ENCODE measurements around the gene ARMC8.

Gene ARMC8

DNA sequence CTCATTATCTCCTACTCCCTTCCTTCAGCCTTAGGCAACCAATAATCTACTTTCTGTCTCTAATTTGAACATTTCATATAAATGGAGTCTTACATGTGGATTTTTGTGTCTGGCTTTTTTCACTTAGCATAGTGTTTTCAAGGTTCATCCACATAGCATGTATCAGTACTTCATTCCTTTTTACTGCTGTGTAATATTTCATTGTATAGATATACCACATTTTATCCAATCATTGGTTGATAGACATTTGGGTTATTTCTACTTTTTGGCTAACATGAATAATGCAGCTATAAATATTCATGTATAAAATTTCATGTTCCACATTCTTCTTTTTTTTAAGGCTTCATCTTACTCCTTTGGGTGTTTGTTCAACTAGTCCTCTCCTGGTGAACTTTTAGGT lies 32.6 kb upstream of the ARMC8 start:
- Histone ChIP-seq H3K9me3 (ENCODE audit: control extremely low read depth in 1 of 5, control insufficient read depth in 4 of 5, insufficient read depth in 2 of 5, low read depth in 1 of 5, low read length in 4 of 5) (peaks cover 0 to 3% (median 1%) of the 10 kb centered on the region in 5 experiments), H3K27me3 (replicated peaks in 2 of 5; ENCODE audit: control insufficient read depth in 4 of 5, insufficient read depth in 5 of 5, low read length in 4 of 5) (no peaks in the 10 kb centered on the region), H3K27ac (ENCODE audit: insufficient read depth in 1 of 2, low read depth in 1 of 2, low read length in 2 of 2, poor library complexity in 1 of 2, severe bottlenecking in 2 of 2) (no peak overlapping the region), H3K4me3 (ENCODE audit: control insufficient read depth in 1 of 7, extremely low read depth in 1 of 7, insufficient read depth in 4 of 7, low read depth in 2 of 7, low read length in 6 of 7) (no peak overlapping the region), H3K4me1 (ENCODE audit: control extremely low read depth in 1 of 4, control insufficient read depth in 4 of 4, insufficient read depth in 4 of 4, low read length in 3 of 4) (no peaks in the 10 kb centered on the region), H3K36me3 (ENCODE audit: control insufficient read depth in 4 of 4, insufficient read depth in 4 of 4, low read length in 3 of 4) (no peaks in the 10 kb centered on the region)
- CTCF ChIA-PET = no interaction called here
- no peak for DNase-seq
- POLR2A ChIA-PET = no interaction called here

DNA sequence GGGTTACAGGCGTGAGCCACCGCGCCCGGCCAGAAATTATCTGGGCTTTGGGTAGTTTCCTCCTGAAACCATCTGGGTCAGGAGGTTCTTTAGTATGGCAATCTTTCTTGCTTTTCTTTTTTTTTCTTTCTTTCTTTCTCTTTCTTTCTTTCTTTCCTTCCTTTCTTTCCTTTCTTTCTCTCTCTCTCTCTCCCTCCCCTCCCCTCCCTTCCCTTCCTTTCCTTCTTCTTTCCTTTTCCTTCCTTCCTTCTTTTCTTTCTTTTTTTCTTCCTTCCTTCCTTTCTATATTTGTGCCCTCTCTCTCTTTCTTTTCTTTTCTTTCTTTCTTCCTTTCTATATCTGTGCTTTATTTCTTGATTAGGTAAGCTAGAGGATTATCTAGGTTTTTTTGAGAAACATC lies 29.4 kb upstream of the ARMC8 start:
- CTCF ChIA-PET = interaction anchor here (0.6 to 1.1 kb wide), 2 partner anchors 15 to 822 kb away, joined by 3 read pairs; no protein-coding TSS in a partner anchor
- WGBS (ENCODE audit: insufficient coverage) = 98% methylated on average over 4 of the region's 4 CpGs
- POLR2A ChIA-PET = interaction anchor here (0.6 kb wide), 1 partner anchor 23 kb away, joined by 3 read pairs; no protein-coding TSS in a partner anchor
- H3K27me3 ChIP-seq (replicated peaks in 2 of 5; ENCODE audit: control insufficient read depth in 4 of 5, insufficient read depth in 5 of 5, low read length in 4 of 5) = no peaks in the 10 kb centered on the region
- H3K4me3 ChIP-seq (ENCODE audit: control insufficient read depth in 1 of 7, extremely low read depth in 1 of 7, insufficient read depth in 4 of 7, low read depth in 2 of 7, low read length in 6 of 7) = no peak overlapping the region
- no peak for DNase-seq
- no peaks in the 10 kb centered on the region for H3K4me1 ChIP-seq (ENCODE audit: control extremely low read depth in 1 of 4, control insufficient read depth in 4 of 4, insufficient read depth in 4 of 4, low read length in 3 of 4)
- H3K9me3 ChIP-seq (ENCODE audit: control extremely low read depth in 1 of 5, control insufficient read depth in 4 of 5, insufficient read depth in 2 of 5, low read depth in 1 of 5, low read length in 4 of 5) = peaks cover 0 to 3% (median 1%) of the 10 kb centered on the region in 5 experiments
- H3K27ac ChIP-seq (ENCODE audit: insufficient read depth in 1 of 2, low read depth in 1 of 2, low read length in 2 of 2, poor library complexity in 1 of 2, severe bottlenecking in 2 of 2) = no peak overlapping the region
- peaks cover 0 to 19% (median 13%) of the 10 kb centered on the region in 4 experiments for H3K36me3 ChIP-seq (ENCODE audit: control insufficient read depth in 4 of 4, insufficient read depth in 4 of 4, low read length in 3 of 4)

DNA sequence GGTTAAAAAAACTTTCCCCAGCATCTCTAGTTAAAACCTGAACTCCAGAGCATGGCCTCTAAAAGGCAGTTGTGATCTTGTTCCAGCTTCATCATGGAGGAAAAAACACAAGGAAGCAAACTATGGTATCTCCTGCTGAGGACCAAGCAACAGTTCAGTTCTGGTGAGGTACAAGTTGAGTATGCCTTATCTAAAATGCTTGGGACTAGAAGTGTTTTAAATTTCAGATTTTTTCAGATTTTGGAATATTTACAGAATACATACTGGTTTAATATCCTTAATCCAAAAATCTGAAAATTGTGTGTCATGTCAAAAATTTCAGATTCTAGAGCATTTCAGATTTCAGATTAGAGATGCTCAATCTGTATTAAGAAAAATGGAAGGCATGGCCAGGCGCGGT lies 22.0 kb upstream of the ARMC8 start:
- H3K36me3 ChIP-seq (ENCODE audit: control insufficient read depth in 4 of 4, insufficient read depth in 4 of 4, low read length in 3 of 4) = peaks cover 20 to 73% (median 53%) of the 10 kb centered on the region in 4 experiments

DNA sequence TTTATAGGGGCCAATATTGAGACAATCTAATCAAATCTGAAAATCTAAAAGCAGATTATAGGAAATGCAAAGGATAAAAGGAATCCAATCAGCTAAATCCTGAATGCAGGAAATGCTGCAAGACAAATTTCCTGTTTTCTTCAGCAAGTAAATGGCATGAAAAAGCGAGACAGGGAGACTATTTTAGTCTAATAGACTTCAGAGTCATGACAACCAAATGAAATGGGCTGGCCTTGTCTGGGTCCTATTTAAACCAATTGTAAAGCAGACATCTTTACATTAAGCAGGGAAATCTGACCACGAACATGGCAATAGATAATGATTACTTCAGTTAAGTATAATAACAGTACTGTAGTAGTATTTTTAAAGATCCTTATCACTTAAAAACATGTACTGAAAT lies 14.5 kb upstream of the ARMC8 start:
- 63% methylated on average over 1 of the region's 2 CpGs for WGBS (ENCODE audit: insufficient coverage)
- DNase-seq = no peak
- H3K9me3 ChIP-seq (ENCODE audit: control extremely low read depth in 1 of 5, control insufficient read depth in 4 of 5, insufficient read depth in 2 of 5, low read depth in 1 of 5, low read length in 4 of 5) = no peaks in the 10 kb centered on the region
- H3K27ac ChIP-seq (ENCODE audit: insufficient read depth in 1 of 2, low read depth in 1 of 2, low read length in 2 of 2, poor library complexity in 1 of 2, severe bottlenecking in 2 of 2) = no peak overlapping the region
- ChIA-PET POLR2A (interaction anchor here (0.7 kb wide), 1 partner anchor 129 kb away, joined by 6 read pairs; no protein-coding TSS in a partner anchor), CTCF (interaction anchor here (0.7 to 1.8 kb wide), 4 partner anchors 15 to 244 kb away, joined by 3 read pairs; no protein-coding TSS in a partner anchor)
- no peak overlapping the region for H3K4me3 ChIP-seq (ENCODE audit: control insufficient read depth in 1 of 7, extremely low read depth in 1 of 7, insufficient read depth in 4 of 7, low read depth in 2 of 7, low read length in 6 of 7)
- peaks cover 7 to 16% (median 13%) of the 10 kb centered on the region in 4 experiments for H3K4me1 ChIP-seq (ENCODE audit: control extremely low read depth in 1 of 4, control insufficient read depth in 4 of 4, insufficient read depth in 4 of 4, low read length in 3 of 4)
- no peaks in the 10 kb centered on the region for H3K27me3 ChIP-seq (replicated peaks in 2 of 5; ENCODE audit: control insufficient read depth in 4 of 5, insufficient read depth in 5 of 5, low read length in 4 of 5)
- H3K36me3 ChIP-seq (ENCODE audit: control insufficient read depth in 4 of 4, insufficient read depth in 4 of 4, low read length in 3 of 4) = peaks cover 9 to 27% (median 18%) of the 10 kb centered on the region in 4 experiments

More for the DNA sequence above, 22.0 kb upstream of the ARMC8 start:
- Histone ChIP-seq H3K4me3 (ENCODE audit: control insufficient read depth in 1 of 7, extremely low read depth in 1 of 7, insufficient read depth in 4 of 7, low read depth in 2 of 7, low read length in 6 of 7) (no peak overlapping the region), H3K27me3 (replicated peaks in 2 of 5; ENCODE audit: control insufficient read depth in 4 of 5, insufficient read depth in 5 of 5, low read length in 4 of 5) (no peaks in the 10 kb centered on the region), H3K9me3 (ENCODE audit: control extremely low read depth in 1 of 5, control insufficient read depth in 4 of 5, insufficient read depth in 2 of 5, low read depth in 1 of 5, low read length in 4 of 5) (no peaks in the 10 kb centered on the region), H3K4me1 (ENCODE audit: control extremely low read depth in 1 of 4, control insufficient read depth in 4 of 4, insufficient read depth in 4 of 4, low read length in 3 of 4) (no peaks in the 10 kb centered on the region), H3K27ac (ENCODE audit: insufficient read depth in 1 of 2, low read depth in 1 of 2, low read length in 2 of 2, poor library complexity in 1 of 2, severe bottlenecking in 2 of 2) (no peak overlapping the region)
- 100% methylated on average over 2 of the region's 2 CpGs for WGBS (ENCODE audit: insufficient coverage)
- ChIA-PET CTCF (no interaction called here), POLR2A (no interaction called here)
- DNase-seq = no peak

DNA sequence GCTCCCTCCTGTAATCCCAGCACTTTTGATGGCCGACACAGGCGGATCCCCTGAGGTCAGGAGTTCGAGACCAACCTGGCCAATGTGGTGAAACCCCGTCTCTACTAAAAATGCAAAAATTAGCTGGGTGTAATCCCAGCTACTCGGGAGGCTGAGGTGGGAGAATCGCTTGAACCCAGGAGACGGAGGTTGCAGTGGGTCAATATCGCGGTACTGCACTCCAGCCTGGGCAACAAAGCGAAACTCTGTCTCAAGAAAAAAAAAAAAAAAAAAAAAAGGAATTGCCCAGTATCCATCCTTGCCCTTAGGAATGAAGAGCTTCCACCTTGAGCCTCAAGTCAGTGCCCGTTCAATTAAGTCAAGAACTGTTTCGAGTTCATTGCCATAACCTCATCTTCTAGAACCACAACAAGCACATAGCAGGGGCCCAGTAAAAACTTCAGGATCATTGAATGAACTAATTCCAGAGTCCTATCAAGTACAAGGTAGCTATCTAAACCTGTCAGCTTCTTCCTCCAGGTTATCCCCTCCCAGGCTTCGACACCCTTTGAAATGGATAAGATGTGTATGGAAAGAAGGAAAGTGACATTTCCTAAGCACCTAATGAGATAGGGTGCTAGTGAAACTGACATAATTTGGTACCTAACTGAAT lies 13.2 kb upstream of the ARMC8 start:
- Histone ChIP-seq H3K9me3 (ENCODE audit: control extremely low read depth in 1 of 5, control insufficient read depth in 4 of 5, insufficient read depth in 2 of 5, low read depth in 1 of 5, low read length in 4 of 5) (no peaks in the 10 kb centered on the region), H3K4me3 (ENCODE audit: control insufficient read depth in 1 of 7, extremely low read depth in 1 of 7, insufficient read depth in 4 of 7, low read depth in 2 of 7, low read length in 6 of 7) (peak overlapping the region in 6 of 7 experiments; percentile 76 to 95 (median 84)), H3K36me3 (ENCODE audit: control insufficient read depth in 4 of 4, insufficient read depth in 4 of 4, low read length in 3 of 4) (peaks cover 7 to 24% (median 12%) of the 10 kb centered on the region in 4 experiments), H3K4me1 (ENCODE audit: control extremely low read depth in 1 of 4, control insufficient read depth in 4 of 4, insufficient read depth in 4 of 4, low read length in 3 of 4) (peaks cover 7 to 16% (median 13%) of the 10 kb centered on the region in 4 experiments), H3K27ac (ENCODE audit: insufficient read depth in 1 of 2, low read depth in 1 of 2, low read length in 2 of 2, poor library complexity in 1 of 2, severe bottlenecking in 2 of 2) (peak overlapping the region; percentile 46 to 81), H3K27me3 (replicated peaks in 2 of 5; ENCODE audit: control insufficient read depth in 4 of 5, insufficient read depth in 5 of 5, low read length in 4 of 5) (no peaks in the 10 kb centered on the region)
- ChIA-PET CTCF (interaction anchor here (1.0 to 1.9 kb wide), 4 partner anchors 10 to 70 kb away, joined by 3 to 5 read pairs (median 3); no protein-coding TSS in a partner anchor), POLR2A (interaction anchor here (0.6 to 1.0 kb wide), 3 partner anchors 14 to 23 kb away, joined by 3 read pairs; no protein-coding TSS in a partner anchor)
- WGBS (ENCODE audit: insufficient coverage) = 86% methylated on average over 12 of the region's 13 CpGs
- DNase-seq = peak in 1 of 3 donors; percentile 26

DNA sequence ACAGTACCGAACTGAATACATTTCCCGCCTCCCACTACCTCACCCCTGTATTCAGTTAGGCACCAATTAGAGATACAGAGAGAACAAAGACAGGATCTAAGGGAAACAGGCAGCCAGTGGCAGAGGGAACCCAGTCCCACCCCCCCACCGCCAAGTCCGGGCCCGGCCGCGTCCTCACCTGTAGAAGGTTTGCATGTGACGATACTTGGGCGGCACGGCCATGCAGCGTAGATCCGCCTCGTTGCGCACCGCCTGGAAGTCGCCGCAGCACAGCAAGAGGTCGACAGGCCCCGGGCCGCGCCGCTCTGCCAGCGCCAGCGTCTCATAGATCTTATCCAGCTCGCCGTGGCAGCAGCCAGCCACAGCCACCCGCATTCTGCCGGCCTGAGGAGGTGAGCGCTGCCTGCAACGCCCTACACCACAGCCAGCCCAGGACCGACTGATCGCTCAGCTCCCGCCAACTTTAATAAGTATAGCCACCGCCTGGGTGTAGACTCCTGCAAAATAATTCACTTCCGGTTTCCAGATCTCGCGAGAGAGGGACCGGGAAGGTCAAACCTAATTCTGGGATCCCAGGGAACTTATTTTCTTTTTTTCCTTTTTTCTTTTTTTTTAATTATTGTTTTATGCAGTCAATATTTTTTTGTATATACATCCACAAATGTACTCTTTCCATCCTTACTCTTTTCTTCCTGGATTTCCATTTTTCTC lies 12.5 kb upstream of the ARMC8 start, which contains the start of gene DBR1:
Gene DBR1, minus strand, starts transcription at position 501 of the 711 bp plus-strand sequence. Its CDS starts 126 bp downstream, at position 375.
- Histone ChIP-seq H3K36me3 (ENCODE audit: control insufficient read depth in 4 of 4, insufficient read depth in 4 of 4, low read length in 3 of 4) (peaks cover 3 to 21% (median 9%) of the 10 kb centered on the region in 4 experiments), H3K27ac (ENCODE audit: insufficient read depth in 1 of 2, low read depth in 1 of 2, low read length in 2 of 2, poor library complexity in 1 of 2, severe bottlenecking in 2 of 2) (peak within 1 kb of the TSS; percentile 46 to 81), H3K27me3 (replicated peaks in 2 of 5; ENCODE audit: control insufficient read depth in 4 of 5, insufficient read depth in 5 of 5, low read length in 4 of 5) (no peaks in the 10 kb centered on the region), H3K9me3 (ENCODE audit: control extremely low read depth in 1 of 5, control insufficient read depth in 4 of 5, insufficient read depth in 2 of 5, low read depth in 1 of 5, low read length in 4 of 5) (no peaks in the 10 kb centered on the region), H3K4me3 (ENCODE audit: control insufficient read depth in 1 of 7, extremely low read depth in 1 of 7, insufficient read depth in 4 of 7, low read depth in 2 of 7, low read length in 6 of 7) (peak within 1 kb of the TSS; percentile 64 to 95 (median 84)), H3K4me1 (ENCODE audit: control extremely low read depth in 1 of 4, control insufficient read depth in 4 of 4, insufficient read depth in 4 of 4, low read length in 3 of 4) (peaks cover 7 to 16% (median 13%) of the 10 kb centered on the region in 4 experiments)
- WGBS (ENCODE audit: insufficient coverage) = 0% methylated on average over 16 of the region's 38 CpGs
- DNase-seq = peak; percentile 84 to 90 (median 88)
- ChIA-PET POLR2A (interaction anchor here (0.6 to 1.0 kb wide), 6 partner anchors 12 to 81 kb away, joined by 3 to 6 read pairs (median 3); partner anchors contain the start of gene ARMC8), CTCF (interaction anchor here (1.0 to 1.9 kb wide), 5 partner anchors 11 to 70 kb away, joined by 3 to 5 read pairs (median 3); no protein-coding TSS in a partner anchor)

Measured in common myeloid progenitor, CD34-positive (primary cell).